ENCODE measurements around the gene GALNT18.

- TF ChIP-seq EZH2 (IDR thresholded peaks at IDR 0.05; ENCODE audit: low read depth) (no peak), CTCF (conservative IDR thresholded peaks at IDR 0.05) (no peak)
Measured at GRCh38 chr11:11394241-11394640, 227.6 kb downstream of the GALNT18 start.
